Ectodermal cell (in vitro differentiated cells): Measurements from ENCODE around the gene MCRS1.
"Not testable (repeated sequence)": the region's sequence is repeated elsewhere in the genome, so short reads cannot be mapped to it uniquely, and the experiment has no call there.

Experiments used
- H3K27ac ChIP-seq: 2 replicates; pipeline ENCODE4 v1.7.0; 2013; ENCODE audit warnings: mild to moderate bottlenecking, low read depth, low read length; ENCODE audit not compliant: insufficient read depth, poor library complexity, severe bottlenecking
- H3K27me3 ChIP-seq: 2 replicates; pipeline ENCODE4 v1.7.0; 2013; ENCODE audit warnings: mild to moderate bottlenecking, low read length; ENCODE audit not compliant: insufficient read depth, control insufficient read depth, poor library complexity, severe bottlenecking
- H3K36me3 ChIP-seq: one replicate; pipeline ENCODE4 v1.7.0; 2013; ENCODE audit warnings: low read length; ENCODE audit not compliant: control insufficient read depth, insufficient read depth
- H3K4me1 ChIP-seq: one replicate; pipeline ENCODE4 v1.7.0; 2013; ENCODE audit warnings: low read length; ENCODE audit not compliant: control insufficient read depth, insufficient read depth
- H3K4me3 ChIP-seq: 2 replicates; pipeline ENCODE4 v1.7.0; 2013; ENCODE audit warnings: low read depth, low read length, control low read depth; ENCODE audit not compliant: insufficient read depth
- H3K9me3 ChIP-seq: 2 replicates; pipeline ENCODE4 v1.7.0; 2013; ENCODE audit warnings: mild to moderate bottlenecking, low read length, moderate library complexity; ENCODE audit not compliant: control insufficient read depth
- WGBS, 2 experiments: methylation state at CpG; one replicate each; pipeline ENCODE4 v1.1.7; 2013; ENCODE audit warnings: missing lambda C conversion rate in 2 of 2; 5-methylcytosine and 5-hydroxymethylcytosine counted together

The MCRS1 gene

DNA sequence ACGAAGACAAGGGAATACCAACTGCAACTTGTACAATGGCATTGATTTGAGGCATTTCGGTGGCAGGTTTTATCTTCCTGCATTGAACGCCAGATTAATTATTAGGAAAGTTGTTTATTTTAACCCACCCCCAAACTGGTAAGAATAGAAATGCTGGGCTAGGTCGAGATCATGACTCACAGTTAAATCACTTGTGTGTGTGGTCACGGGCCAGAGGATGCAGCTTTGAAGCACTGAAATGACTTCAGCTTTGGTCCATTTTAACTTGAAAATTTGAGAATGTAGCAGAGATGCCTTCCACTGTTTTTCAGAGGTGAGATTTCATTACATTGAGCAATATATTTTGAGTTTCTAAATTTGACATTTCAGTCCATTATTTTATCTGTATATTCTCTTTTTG lies 52.7 kb downstream of the MCRS1 start:
- no peak overlapping the region for H3K27ac ChIP-seq
- WGBS, 2 experiments, result 92% methylated on average over 5 of the region's 5 CpGs

DNA sequence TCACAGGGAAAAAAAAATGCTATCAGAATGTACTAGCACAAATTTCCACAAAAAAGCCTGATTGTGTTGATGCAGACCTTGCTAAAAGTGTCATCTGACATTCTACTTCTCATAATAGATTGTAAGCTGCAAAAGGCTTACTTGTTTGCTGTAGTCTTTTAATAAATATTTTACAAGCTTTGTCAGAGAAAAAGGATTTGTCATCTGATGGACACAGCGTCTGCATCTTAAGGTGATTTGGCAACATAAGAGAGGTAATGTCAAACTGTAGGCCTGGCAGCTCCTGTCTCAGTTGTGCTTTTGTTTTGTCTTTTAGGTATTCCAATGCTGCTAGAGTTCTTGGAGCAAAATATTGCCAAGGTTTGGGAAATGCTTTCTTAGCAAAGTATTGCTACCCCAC lies 55.4 kb downstream of the MCRS1 start:
- Histone ChIP-seq H3K9me3 (no peaks in the 10 kb centered on the region), H3K27ac (no peak overlapping the region), H3K4me1 (no peaks in the 10 kb centered on the region), H3K36me3 (no peaks in the 10 kb centered on the region), H3K27me3 (no peaks in the 10 kb centered on the region), H3K4me3 (no peak overlapping the region)
- 84 to 100% methylated on average over 1 of the region's 1 CpG for WGBS, 2 experiments

More for the DNA sequence above, 52.7 kb downstream of the MCRS1 start:
- H3K4me1 ChIP-seq, result no peaks in the 10 kb centered on the region
- H3K27me3 ChIP-seq, result no peaks in the 10 kb centered on the region
- H3K9me3 ChIP-seq, result no peaks in the 10 kb centered on the region
- no peaks in the 10 kb centered on the region for H3K36me3 ChIP-seq
- H3K4me3 ChIP-seq, result no peak overlapping the region

DNA sequence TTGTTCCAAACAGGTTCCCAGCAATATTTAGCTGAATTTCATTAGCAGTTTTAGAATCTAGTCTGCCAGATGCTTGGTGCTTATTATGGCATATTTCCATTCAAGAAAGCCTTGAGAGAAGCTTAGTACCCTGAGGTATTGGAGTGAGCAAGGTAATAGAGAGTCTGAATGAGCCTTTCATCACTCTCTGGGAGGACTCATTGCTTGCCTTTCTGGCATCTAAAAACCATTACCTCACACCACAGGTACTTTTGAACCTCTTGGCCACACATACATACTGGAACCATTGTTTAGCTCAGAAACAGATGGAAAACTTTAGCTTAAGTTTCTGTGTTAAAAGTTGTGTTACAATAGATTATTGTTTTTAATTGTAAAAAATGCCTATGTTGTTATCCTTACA lies 56.5 kb downstream of the MCRS1 start:
- no peaks in the 10 kb centered on the region for H3K27me3 ChIP-seq
- no peaks in the 10 kb centered on the region for H3K9me3 ChIP-seq
- H3K27ac ChIP-seq, result no peak overlapping the region
- no peak overlapping the region for H3K4me3 ChIP-seq
- H3K4me1 ChIP-seq, result no peaks in the 10 kb centered on the region
- no peaks in the 10 kb centered on the region for H3K36me3 ChIP-seq

DNA sequence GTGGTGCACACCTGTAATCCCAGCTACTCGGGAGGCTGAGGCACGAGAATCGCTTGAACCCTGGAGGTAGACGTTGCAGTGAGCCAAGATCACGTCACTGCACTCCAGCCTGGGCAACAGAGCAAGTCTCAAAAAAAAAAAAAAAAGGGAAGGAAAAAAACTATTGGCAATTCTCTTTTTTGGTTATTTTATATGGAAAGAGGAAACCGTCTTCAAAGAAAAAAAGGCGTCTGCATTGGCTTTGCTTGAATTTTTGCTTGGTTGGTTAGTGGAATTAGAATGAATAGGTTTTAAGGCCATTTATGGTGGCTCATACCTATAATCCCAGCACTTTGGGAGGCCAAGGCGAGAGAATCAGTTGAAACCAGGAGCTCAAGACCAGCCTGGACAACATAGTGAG lies 58.3 kb downstream of the MCRS1 start:
- not testable (repeated sequence) for H3K27ac ChIP-seq, H3K36me3 ChIP-seq, H3K27me3 ChIP-seq, H3K4me3 ChIP-seq, H3K9me3 ChIP-seq, H3K4me1 ChIP-seq
- 95% methylated on average over 8 of the region's 8 CpGs for WGBS, 2 experiments
